GM21825 (cell line): ENCODE data around the gene REN.

Source experiments
- ATAC-seq: cut with Tn5 transposase; IDR thresholded peaks from one replicate; pipeline ENCODE4 v1.9.1; 2021; ENCODE audit warnings: mild to moderate bottlenecking, moderate library complexity; ENCODE audit not compliant: unreplicated experiment

Gene REN

DNA sequence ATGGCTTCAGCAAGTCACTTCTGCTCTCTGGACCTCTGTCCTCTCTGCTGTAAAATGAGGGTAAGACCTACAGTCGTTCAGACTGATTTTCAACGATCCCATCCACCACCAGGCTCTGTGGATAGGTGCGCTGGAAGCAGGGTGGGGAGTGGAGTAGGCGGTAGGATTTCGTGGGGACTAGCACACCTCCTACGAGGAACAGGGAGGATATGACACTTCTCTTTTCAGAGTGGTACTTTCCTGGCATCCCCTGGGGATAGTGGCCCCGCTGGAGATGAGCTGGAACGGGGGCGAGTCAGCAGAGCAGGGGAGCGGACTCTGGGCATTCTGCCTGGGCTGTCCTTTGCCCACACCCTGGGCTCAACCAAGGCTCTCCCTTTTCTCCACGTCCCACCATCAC is 32.0 kb downstream of the REN start:
- ATAC-seq: no peak

DNA sequence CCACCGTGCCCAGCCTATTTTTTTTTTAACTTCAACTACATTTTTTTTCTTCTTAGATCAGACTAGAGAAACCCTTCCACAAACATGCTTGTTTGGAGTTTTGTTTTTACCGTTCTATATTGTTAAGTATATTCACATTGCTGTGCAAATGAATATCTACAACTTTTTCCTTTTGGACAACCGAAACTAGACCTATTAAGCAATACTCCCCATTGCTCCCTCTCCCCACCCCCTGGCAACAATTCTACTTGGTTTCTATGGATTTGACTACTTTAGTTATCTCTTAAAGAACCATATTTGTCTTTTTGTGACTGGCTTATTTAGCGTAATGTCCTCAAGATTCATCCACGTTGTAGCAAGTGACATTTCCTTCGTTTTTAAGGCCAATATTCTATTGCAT is 33.4 kb downstream of the REN start:
- no peak for ATAC-seq

- no peak for ATAC-seq
These were observed 34.2 kb downstream of the REN start for GRCh38 chr1:204131978-204132377.

DNA sequence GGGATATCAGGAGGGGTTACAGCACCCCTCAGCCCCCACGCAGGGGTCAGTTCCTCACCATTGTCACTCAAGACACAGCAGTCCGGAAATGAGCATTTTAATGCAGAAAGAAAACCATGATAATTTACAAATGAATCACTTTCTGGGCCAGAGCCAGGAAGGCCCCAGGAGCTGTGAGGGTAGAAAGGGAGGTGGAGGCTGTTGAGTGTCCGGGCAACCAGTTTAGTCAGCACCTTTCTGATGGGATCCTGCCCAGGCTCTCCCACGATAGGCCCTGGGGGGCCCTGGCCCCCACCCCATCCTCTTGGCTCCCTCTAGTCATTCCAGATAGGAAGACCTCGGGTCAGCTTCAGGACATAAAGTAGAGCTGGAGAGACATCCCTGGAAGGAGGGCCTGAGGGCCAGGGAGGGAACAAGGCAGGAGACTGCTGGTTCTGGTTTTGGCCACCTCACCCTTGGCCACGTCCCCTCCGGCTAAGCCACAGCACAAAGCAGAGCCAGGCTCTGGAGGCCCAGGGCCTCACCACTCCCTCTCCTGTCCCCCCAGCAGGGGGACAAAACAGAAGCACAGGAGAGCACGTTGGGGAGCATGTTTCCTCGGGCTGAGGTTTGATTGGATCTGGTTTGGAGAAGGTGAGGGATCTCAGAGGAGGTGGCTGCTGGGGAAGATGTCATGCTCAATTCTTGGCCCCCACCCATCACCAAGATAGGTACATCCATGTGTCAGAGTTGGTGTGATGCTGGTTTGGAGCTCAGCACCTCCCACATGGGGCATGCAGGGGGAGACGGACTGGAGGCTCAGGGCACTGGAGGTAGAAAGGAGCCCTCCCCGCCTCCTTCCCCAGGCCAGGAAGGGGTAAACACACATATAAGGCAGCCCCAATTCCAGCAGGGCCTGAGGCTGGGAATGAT is 34.9 kb downstream of the REN start:
- ATAC-seq: no peak

GRCh38 chr1:204130178-204130577 is 36.0 kb downstream of the REN start:
- ATAC-seq: no peak

DNA sequence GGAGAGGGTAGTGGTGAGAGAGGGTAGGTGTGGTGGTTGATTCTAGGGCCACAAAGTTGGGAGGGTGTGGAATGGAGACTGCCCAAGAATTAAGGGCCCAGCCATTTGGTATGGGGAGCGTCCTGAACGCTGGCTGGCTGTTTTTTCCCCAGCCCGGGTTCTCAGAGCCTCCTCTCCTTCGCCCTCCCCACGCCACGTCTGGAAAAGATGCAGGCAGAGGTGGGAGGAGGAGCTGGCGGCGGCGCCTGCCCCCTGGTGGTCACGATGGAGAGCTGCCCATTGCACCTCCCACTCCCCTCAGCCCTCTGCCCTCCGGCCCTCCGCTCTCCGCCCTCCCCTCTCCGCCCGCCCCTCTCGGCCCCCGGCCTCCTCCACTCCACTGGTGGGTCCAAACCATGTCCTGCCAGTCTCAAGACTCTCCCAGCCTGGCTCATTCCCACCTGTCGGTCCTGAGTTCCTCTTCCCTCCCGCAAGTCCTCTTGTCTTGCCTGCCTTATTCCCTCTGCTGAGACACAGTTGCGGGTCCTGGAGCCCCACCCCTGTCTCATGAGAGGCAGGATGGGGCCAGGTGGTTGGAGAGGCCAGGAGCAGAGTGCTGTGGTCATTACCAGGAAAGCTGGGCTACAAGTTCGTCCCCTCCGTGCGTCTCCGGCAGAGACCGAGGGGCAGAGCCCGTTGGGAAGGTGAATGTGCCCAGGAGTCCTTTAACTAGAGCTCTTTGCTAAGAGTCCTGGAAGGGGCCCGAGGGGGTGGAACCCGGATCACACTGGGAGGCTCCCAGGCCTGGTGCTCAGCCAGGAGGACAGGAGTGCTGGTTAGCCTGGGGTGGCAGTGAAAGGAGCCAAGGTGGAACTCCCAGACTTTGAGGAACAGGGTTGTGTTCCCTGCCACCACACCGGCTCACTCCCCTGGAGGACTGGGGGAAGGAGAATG is 36.9 kb downstream of the REN start:
- ATAC-seq: no peak

GRCh38 chr1:204128464-204128963 is 37.6 kb downstream of the REN start:
- no peak for ATAC-seq

DNA sequence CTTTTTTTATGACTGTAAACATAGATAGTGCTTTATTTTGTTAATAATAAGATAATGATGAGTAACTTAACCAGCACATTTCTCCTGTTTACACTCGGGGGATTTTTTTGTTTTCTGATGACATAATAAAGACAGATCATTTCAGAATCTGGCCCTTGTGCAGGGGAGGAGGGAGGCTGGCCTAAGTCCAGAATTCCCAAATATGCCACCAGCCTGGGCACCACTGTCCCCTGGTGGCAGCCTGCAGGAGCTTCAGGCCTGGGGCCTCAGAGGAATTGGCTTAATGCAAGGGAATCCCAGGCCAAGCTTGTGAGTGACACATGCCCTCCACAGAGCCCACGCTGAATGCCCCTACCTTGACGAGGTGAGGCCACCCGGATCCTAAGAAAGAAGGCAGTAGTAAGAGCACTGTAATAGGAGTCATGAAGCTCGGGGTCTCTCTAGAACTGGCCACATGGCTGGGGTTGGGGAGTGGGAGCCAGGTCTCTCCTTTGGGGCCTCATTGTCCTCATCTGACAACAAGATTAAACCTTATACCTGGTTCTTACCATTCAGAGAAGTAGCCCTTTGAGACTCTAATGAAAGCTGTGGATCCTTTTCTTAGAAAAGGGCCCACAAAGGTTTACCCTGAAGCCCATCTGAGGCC is 38.4 kb downstream of the REN start:
- ATAC-seq: no peak

DNA sequence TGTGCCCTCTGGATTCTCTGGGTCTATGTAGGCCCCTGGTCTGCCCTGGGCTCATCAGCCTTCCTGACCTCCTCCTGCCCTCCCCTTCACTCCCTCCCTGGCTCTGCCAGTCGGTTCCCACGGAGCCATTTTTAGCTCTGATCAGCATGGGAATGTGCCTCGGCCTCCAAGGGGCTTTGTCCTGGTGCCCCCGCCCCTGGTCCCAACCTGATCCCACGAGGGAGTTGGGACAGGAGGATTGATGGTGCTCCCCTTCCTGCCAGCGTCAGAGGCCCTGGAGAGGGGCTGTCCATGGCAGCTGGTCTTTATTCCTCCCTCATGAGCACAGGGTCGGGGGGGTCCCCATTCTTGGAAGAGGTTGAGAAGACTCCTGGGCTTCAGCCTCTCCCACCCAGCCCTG is 39.2 kb downstream of the REN start:
- no peak for ATAC-seq

- no peak for ATAC-seq
These were observed 39.8 kb downstream of the REN start for GRCh38 chr1:204126386-204126785.

DNA sequence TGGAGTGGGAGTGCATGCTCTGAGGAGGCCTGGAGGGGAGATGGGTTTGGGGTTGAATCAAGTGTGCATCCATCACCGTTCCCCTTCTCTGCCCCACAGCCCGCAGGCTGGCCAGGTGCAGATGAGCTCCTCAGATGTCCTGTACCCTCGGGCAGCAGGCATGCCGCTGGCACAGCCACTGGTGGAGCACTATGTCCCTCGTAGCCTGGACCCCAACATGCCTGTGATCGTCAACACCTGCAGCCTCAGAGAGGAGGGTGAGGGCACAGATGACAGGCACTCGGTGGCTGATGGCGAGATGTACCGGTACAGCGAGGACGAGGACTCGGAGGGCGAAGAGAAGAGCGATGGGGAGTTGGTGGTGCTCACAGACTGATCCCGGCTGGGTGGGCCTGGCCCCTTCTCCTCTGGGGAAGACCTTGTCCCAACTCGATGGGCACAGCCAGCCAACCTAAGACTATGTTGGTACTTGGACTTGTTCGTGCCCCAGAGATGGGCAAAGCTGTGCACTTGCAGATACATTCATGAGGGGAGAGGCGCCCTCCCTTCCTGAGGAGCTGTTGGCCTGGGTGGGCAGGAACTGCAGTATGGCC is 40.3 kb downstream of the REN start:
- no peak for ATAC-seq

DNA sequence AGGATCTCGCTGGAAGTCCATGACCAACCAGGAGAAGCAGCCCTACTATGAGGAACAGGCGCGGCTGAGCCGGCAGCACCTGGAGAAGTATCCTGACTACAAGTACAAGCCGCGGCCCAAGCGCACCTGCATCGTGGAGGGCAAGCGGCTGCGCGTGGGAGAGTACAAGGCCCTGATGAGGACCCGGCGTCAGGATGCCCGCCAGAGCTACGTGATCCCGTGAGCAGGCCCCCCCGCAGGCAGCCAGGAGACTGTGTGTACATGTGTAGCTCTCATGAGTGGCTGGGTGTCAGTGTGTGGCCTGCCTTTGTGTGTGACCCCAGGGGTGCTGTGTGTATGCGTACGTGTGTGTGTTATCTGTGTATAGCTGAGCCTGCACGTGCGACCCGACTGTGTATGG is 41.5 kb downstream of the REN start:
- no peak for ATAC-seq

GRCh38 chr1:204123376-204123775 is 42.8 kb downstream of the REN start:
- no peak for ATAC-seq

DNA sequence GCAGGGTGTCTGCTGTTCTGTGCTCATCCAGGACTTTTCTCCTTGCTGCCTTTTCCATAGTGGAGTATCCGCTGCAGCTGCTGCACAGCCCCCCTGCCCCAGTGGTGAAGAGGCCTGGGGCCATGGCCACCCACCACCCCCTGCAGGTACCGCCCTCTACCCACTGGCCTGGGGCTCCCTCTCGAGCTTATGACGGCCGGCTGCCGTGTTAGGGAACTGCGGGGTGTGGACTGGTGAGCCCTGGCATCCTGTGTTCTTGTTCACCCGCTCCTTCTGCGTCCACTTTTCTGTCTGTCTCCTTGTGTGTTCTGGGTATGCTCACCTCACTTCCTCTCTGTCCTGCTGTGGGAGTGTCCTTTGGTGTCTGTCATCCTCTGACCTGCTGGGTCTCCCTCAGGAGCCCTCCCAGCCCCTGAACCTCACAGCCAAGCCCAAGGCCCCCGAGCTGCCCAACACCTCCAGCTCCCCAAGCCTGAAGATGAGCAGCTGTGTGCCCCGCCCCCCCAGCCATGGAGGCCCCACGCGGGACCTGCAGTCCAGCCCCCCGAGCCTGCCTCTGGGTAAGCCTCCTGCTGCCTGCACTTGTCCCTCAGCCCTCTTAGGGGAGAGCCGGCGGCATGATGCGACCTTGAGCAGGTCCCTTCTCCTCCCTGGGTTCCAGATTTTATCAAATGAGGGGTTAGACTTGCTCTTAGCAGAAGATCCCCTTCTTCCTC is 44.1 kb downstream of the REN start:
- no peak for ATAC-seq

DNA sequence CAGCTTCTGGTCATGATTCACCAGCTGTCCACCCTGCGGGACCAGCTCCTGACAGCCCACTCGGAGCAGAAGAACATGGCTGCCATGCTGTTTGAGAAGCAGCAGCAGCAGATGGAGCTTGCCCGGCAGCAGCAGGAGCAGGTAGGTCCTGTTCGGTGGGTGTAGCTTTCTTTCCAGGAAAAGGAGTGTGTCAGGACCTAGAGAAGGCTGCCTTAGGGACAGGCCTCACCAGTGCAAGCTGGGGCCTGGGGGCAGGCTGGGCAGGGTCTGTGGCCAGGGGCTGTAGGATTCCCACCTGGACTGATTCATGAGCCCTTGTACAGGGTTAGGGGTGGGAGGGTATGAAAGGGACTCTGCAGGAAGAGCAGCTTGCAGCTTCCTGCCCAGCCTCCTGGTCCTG is 49.6 kb downstream of the REN start:
- ATAC-seq: no peak

DNA sequence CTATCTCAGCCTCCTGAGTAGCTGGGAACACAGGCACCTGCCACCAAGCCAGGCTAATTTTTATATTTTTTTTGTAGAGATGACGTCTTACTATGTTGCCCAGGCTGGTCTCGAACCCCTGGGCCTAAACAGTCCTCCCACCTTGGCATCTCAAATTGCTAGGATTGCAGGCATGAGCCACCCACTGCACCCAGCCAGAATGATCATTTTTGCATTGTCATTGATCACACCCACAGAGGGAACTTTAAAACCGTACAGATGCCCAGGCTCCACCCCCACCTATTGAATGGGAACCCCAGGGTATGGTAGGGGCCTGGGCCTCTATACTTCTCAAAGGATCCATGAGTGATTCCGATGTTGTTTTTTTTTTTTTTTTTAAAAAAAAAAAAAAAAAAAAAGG is 51.0 kb downstream of the REN start:
- ATAC-seq: no peak

- no peak for ATAC-seq
These were observed 51.5 kb downstream of the REN start for GRCh38 chr1:204114606-204115005.

DNA sequence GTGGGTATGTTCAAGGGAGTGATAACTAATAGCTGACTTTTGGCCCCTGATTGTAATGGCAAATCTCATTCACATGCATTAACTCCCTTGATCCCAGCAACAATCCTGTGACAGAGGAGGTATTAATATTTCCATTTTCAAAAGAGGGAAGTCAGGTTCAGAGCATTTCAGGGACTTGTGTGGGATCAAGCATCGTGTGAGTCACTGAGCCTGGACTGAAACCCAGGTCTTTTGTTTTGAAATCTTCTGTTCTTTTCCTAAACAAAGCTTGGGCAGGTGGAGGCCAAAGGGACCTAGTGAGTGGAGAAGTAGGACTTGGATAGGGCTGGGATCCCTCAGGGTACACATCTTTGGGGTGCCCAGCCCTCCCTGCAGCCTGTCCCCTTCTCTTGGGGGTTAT is 52.2 kb downstream of the REN start:
- ATAC-seq: no peak

GRCh38 chr1:204112876-204113730 is 53.0 kb downstream of the REN start:
- ATAC-seq: no peak
